Stimulated activated CD4-positive, alpha-beta T cell treated with anti-CD3 and anti-CD28 coated beads, Interleukin-4, amount 100 ng/mL, for 48 hours (primary cell): ENCODE results near the gene ZNF750.

ENCODE experiments used
- DNase-seq, 2 donors: peaks; one replicate each; pipeline ENCODE4 v3.0.0-alpha.2; 2020; ENCODE audit warnings: low read depth in 2 of 2

Gene ZNF750

DNA sequence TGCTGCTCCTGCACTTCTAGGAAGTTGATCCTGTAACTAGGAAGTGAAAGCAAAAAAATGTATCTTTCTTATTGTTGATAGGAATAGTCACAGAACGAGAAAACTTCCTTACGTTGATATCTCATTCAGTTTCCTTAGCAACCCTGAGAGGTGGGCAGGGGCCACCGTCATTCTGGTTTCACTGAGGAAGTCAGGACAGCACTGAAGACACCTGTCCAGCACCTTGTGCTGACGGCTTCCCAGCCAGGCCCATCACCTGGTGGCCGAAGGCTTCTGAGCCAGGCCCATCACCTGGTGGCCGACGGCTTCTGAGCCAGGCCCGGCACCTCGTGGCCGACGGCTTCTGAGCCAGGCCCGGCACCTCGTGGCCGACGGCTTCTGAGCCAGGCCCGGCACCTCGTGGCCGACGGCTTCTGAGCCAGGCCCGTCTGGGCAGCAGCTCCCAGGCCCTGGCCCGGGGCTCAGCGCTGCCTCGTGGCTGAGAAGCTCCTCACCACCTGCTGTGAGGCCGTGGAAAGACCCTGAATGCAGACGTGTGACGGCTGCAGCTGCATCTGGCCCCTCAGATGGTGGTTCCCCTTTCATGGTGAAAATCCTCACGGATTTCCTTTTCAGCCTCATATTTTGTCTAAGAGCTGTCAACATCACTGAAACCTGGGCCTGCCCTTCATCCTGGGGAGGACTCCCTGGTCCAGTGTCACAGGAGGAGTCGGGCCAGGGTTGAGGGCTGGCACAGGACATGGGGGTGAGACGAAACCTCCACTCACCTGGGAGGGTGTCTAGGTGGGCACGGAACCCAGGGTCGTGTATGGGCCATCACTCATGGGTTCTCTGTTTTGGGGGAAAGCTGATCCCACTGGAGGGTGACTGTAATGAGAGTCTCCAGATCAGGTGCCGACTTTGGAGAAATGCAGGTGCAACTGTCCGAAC, 33.0 kb upstream of the ZNF750 start:
- no peak for DNase-seq

DNA sequence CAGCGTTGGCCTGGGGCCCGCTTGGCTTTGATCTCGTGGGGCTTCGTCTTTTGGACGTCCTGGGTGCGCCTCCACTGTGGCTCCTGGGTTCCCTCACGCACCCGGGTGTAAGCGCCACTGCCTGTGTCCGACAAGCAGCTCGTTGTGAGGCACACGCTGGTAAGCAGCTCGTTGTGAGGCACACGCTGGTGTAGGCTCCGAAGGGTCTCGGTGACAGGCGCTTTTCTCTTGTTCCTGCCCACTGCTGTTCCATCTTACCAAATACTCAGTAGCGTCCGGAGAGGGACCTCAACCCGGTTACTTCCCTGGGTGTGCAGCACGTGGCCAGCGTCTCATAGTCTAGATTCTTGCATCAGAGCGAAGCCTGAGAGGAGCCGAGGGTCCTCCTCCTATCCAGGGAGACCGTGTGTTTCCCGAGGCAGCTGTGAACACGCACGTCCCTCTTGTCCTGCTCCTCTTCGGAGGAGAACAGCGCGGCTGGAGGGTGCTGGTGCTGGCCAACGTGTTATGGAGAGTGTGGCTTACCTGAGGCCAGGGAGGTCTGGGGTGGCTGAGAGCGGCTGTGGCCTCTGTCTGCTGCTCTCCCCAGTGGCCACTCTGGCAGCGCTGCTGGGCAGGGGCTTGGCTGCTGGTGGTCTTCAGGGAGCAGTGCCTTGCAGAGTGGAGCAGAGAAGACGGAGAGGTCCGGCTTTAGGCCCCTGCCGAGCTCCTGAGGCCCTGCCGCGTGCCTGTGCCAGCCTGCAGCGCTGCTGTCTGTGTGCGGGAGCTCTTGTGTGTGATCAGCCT, 32.1 kb upstream of the ZNF750 start:
- DNase-seq = no peak

DNA sequence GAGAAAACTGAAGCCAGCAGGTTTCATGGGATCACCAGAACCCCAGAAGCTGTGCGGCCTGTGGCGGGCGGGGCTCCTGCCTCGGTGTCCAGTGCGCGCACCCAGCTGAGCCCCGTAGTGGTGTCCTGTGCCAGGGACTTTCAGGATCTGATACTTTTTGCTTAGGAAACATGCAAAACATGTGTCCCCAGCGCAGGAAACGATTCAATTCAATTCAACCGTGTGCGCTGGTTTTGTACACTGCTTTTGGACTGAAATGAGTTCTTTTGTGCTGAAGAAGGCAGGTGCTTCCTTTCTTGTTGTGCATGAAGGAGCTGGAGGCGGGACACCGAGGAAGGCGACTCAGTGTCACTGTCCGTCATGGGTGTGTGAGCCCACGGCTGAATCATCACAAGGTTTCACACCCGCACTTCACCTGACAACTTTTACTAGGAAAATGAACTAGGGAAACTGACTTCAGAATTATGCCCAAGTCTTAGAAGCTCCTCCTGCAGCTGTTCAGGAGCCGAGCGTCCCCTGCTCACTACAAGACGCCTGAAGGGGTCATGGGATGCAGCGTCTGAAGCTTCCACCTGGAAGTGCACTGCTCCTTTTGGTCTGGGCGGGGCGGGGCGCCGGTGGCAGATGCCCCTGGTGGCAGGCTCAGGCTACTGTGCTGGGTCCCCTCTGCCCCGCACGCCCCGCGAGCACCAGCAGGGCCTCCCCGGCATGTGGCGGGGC, 31.4 kb upstream of the ZNF750 start:
- DNase-seq = no peak

DNA sequence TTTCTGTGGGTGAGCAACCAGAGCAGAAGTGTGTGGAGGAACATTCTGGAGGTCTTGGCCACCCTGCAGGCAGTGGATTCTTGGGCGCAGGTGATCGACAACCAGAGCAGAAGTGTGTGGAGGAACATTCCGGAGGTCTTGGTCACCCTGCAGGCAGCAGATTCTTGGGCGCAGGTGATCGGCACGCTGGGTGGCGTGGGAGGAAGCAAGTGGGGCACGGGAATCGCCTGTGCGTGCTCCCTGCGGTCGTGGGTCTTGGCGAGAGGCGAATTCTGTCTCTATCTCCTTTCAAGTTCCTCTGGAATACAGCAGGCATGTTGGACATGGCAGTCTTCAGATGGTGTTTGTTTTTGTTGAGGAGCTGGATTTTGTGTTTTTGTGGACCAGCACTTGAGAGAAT, 30.7 kb upstream of the ZNF750 start:
- DNase-seq = no peak

DNA sequence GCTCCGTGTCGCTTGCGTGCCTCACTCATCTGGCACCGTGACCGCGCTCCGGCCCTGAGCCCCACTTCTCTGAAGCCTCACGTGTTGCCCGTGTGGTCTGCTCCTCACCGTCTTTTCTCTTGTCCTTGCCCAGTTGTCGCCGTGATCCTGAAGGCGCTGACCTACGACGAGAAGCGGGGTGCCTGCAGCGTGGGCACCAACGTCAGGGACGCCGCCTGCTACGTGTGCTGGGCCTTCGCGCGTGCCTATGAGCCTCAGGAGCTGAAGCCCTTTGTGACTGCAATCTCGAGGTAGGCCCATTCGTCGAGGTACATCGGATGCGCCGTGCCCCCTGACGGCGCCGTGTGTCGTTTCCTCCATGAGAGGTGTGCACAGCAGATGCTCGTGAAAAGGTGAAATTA, 30.3 kb upstream of the ZNF750 start:
- DNase-seq = no peak

DNA sequence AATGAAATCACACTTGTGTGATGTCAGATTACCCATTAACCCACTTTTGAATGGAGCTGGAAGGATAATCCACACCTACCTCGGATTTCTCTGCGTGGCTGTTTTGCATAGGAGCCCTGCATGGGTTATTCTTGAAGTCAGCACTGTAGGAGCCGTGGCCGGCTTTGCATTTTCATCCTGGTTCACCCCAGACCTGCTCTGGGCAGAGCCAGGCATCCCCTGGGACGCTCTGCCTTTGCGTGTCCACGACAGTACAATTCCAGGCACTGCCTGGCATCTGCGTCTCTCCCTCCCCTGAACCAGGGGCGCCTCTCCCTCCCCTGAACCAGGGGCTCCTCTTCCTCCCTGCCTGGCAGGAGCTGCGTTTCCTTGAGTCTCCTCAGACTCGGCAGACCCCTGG, 29.7 kb upstream of the ZNF750 start:
- DNase-seq = no peak

DNA sequence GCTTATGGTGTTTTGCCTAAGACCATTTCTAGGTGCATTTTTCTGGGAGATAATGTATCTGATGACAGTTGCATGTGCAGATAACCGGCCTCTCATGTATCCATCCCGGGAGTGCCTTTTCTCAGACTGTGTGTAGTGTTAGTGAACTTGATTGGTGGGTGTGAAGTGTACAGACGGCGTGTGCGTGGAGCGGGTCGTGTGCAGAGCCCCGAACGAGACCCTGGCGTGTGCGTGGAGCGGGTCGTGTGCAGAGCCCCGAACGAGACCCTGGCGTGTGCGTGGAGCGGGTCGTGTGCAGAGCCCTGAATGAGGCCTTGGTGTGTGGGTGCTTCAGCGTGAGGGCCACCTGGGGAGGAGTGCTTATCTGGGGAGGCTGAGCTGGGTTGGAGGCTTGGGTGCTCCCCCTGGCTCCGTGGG, 28.9 kb upstream of the ZNF750 start:
- DNase-seq = no peak

DNA sequence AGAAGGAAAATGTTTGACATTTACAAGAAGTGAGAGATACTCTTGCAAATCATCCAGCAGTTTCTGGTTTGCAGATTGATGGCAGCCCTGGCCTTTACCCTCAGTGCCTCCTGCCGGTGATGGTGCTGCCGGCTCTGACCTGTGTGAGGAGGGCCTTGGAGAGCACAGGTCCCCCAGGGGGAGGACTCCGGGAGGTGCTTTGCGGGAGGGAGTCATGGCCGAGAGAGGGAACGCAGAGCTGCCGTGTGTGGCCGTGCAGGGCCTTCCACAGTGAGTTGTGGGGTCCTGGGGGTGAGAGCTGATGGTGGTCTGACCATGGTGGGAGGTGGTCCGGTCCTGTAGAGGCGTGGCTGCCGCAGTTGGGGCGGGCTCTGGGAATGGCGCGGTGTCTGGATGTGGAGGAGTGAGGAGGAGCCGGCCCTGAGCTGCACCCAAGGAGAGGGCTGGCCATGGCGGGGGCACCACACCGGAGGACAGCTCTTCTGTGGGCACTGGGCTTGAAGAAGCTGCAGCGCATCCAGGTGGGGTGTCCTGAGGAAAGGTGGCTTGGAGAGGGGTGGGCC, 28.0 kb upstream of the ZNF750 start:
- DNase-seq = no peak

DNA sequence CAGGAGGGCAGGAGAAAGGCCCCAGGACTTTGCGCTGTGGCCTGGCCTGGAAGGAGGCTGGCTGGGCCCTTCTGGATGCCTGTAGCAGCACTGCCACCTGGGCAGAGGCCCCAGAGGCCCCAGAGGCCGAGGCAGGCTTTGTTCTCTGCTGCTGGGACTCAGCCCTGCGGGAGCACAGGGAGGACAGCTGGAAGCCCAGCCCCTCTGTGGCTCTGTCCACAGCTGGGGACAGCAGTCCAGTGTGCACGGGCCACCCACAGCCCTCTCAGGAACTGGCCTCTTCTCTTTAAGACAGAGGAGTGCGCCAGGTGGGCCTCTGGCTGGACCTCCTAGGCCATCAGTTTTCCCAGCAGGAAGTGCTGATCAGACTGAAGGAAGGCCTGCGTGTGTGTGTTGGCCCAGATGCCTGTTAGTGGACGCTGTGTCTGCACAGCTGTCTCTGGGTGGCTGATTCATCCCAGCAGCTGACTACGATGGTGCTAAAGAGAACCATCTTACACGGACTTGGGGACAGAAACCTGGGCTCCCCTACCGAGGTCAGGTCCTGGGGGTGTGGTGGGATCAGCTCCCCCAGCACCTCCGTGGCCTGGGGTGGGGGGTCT, 26.9 kb upstream of the ZNF750 start:
- no peak for DNase-seq

DNA sequence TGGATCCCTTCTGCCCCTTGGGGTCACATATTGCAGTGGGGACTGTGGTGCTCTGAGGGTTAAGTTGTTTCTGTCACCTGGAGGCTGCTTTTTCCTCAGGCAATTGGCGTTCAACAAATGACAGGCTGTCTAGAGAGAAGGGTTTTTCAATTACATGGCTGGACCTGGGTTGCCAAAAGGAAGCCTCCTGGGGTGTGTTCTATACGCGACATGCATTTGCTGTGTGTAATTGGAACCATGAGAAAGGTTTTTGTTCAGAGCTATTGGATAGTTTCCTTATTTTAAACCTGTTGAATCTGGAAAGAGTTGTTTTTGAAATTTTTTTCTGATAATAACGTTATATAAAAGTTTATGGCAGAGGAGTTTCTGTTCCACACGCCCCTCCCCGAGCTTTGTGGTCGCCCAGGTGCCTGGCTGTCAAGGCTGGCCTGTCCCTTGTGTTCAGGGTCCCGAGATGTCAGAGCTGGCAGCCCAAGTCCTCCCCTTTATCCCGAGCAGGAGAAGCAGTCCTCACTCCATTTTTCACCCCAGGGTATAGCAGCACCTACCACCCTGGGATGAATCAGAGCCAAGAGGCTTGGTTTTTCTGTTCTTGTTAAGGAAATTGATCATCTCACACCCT, 26.1 kb upstream of the ZNF750 start:
- no peak for DNase-seq

DNA sequence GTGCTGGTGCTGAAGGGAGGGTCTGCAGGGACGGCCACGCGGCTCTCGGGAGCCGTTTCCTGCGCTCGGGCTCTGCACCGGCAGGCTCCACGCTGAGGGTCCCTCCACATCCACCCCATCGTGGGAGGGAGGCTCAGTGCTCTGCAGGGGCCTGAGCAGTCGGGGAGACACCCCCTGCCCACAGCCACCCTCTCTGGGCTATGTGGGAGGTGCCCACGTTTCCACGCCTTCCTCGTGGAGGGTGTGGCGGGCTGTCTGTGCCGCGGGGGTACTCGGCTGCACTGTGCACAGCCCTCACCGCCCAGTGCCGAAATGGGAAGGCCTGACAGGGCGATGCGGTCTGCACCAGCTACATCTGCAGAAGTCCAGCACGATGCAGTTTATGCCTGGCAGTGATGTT, 25.5 kb upstream of the ZNF750 start:
- DNase-seq = no peak

DNA sequence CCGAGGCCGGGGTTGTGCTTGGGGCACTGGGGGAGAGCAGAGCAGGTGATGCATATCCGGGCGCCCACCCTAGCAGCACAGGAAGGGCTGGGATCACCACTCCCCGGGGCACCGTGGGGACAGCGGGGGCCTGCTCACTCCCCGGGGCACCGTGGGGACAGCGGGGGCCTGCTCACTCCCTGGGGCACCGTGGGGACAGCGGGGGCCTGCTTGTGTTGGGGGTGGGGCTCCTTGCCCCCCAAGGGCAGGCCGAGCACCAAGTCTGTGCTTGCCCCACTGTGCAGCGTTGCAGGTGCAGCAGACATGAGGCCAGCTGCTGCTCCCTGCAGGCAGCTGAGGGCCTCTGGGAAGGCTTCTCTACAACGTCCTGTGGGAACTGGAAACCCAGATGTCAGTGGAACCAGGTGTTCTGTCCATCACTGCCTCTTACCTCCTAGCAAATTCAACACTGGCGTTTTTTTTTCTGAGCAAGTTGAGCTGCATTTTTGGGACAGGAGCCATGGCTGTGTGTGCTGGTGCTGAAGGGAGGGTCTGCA, 25.0 kb upstream of the ZNF750 start:
- no peak for DNase-seq

DNA sequence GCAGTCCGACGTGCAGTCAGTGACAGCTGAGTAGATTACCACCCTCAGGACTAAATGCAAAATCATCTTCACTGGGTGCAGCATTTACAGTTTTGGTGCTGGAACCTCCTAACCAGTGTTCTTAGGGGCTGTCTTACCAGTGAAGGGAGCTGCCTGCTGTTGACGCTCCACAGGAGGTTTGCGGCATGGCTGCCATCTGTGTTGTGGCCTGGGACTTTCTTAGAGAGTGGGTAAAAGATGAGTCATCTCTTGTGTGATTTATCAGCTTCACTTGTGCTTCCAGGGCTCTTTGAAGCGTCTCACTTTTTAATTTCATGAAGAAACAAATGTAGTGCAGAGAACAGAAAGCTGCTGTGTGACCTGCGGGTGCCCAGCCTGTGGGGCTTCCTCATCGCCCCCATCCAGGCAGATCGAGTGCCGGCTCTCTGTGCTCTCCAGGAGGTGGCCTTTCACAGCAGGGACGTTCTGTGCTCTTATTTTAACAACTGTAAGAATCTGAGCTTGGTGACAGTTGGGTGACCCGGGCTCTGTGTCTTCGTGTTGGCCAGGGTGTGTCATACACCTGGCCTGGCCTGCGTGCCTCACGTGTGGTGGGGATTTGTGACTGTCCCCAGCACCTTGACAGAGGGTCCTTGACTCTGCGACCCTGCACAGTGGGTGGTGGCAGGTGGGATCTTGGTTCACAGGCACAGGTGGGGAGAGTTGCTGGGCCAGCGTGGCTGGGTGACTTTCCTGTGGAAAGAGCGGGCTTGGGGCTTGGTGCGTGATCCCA, 24.3 kb upstream of the ZNF750 start:
- DNase-seq = peak; percentile 65 to 75

DNA sequence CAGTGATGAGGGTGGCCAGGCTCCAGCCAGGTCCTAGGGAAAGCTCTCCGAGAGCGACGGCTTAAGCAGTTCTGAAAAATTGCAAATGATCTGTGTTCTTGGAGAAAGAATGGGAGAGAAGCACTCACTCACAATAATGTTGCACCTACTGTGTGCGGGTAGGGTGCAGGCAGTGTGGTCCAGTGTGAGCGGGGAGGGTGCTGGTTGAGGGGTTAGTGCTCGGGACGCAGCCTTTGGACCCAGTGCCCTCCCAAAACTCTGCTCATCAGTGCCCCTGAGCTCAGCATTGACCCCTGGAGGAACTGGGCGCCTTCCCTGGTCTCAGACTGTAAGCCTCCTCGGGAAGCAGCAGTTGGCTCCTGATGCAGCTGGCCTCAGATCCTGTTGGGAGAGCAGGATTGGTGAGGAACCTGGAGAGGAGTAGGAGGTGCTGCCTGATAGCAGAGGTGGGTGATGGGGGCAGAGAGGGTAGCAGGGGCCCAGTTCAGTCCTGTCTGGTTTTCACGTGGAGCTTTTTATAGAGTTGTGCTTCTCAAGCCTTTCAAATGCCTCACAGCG, 23.6 kb upstream of the ZNF750 start:
- DNase-seq = no peak

DNA sequence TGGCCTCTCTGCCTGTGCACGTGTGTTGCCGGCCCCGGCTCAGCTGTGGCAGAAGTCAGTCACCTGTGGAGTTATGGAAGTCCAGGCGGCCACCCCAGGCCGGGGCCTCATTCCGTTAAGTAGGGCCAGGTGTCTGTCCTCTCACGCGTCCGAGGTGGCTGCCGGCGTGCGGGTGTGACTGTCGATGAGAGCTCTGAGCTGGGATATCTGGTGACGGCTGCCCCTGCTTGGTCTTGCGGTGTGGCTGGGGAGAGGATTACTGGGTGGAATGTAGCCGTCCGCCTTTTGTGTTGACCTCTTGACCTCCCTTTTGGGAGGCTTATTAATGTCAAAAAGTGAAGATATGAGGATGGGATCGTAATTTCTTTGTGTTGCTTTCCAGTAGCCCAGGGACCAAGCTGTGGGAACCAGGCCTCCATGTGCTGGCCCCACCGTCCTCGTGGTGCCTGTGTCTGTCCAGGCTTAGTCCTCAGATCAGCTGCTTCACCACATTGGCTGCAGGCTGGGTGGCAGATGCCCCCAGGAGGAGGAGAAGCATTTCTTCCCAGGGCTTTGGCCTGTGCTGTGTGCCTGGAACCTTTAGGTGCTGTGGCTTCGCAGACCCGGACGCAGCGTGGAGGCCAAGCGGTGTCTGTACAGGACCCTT, 23.0 kb upstream of the ZNF750 start:
- DNase-seq = no peak

DNA sequence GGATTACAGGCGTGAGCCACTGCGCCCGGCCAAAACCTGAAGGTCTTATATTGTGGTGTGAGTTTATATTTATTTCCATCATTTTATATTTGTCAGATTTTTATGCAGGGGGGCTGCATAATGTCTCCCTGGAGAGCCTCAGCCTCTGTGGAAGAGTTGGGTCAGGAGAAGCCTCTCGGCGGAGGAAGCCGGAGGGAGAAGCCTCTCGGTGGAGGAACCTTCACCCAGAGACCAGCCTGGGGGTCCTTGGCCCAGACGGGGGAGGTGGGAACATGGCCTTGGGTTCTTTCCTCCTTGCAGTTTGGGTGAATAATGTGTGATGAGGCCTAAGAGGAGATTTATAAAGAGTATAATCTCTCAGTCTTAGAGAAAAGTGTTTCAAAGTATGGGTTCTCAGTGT, 22.4 kb upstream of the ZNF750 start:
- no peak for DNase-seq

DNA sequence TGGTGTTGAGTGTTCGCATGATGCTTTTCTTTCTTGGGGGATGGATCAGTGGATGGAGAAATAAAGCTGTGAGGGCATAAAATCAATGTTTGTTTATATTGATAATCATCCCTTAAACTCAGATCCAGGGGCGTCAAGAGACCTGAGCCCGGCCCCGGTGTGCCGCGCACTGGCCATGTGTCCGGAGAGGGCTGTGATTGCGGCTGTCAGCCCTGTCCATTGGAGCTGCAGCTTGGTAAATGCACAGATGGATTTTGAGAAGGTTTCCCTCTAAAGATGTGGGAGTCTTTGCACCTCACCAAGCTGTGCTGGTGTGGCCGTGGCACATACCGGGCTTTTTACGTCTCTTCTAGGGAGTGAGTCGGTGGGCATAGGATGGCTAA, 21.6 kb upstream of the ZNF750 start:
- no peak for DNase-seq

DNA sequence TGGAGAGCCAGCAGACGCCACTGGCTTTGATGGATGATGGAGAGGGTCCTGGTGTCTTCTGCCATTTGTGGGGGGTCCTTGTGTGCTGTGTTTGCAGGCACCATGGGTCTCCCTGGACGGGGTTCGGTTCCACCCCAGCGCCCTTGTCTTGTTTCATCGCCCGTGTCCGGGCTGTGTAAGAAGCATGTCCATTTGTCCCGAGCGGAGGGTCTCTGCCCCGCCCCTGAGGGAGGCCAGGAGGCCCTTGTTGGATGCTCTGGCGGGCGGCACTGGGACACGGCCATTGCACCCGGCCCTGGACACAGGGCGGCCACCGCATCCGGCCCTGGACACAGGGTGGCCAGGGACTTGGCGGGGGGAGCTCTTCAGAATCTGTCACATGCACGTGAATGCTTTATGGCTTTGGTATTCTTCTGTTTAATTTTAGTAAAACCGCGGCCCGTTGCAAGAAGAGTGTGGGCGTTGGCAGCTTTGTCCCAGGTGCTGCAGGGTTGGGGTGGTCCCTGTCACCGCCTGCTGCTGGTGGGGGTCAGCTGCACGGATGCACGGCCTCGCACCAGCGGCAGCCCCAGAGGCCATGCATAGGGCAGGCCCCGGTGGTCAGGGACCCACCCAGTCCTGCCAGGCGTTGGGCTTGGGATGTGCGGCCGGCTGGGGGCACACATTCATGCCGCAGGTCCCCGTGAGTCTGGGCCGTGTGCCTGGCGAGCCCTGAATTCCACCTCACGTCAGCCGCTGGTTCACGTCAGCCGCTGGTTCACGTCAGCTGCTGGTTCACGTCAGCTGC, 21.0 kb upstream of the ZNF750 start:
- no peak for DNase-seq
